GM23338 (cell line): Measurements from ENCODE around the gene UBXN11. TPM values are rescaled to one million over a fixed set of nuclear protein-coding genes. Genes with fewer than 3 reads are reported as not detected.

Source experiments
- ATAC-seq: fragments of 200-7000 bp; cut with Tn5 transposase; 3 replicates; pipeline ENCODE4 v1.9.1; 2020
- DNase-seq: peaks from one replicate; pipeline ENCODE4 v3.0.0-alpha.2; 2015; ENCODE audit warnings: low spot score
- H2AFZ ChIP-seq: fragments of 200-600 bp; sonication (generic); 2 replicates; pipeline ENCODE4 v1.8.0; 2016; ENCODE audit warnings: antibody characterized with exemption, mild to moderate bottlenecking, moderate library complexity
- H3F3A ChIP-seq: fragments of 200-600 bp; sonication (generic); replicated peaks from 2 replicates; pipeline ENCODE4 v1.8.0; 2017; ENCODE audit warnings: antibody characterized with exemption, mixed run types, low read depth
- H3K27ac ChIP-seq: fragments of 200-600 bp; sonication (generic); 2 replicates; pipeline ENCODE4 v1.6.1; 2016; ENCODE audit warnings: low read depth
- H3K27me3 ChIP-seq: fragments of 200-600 bp; sonication (generic); 2 replicates; pipeline ENCODE4 v1.8.0; 2016; ENCODE audit warnings: mild to moderate bottlenecking, mixed run types, moderate library complexity; ENCODE audit not compliant: insufficient read depth
- H3K36me3 ChIP-seq: fragments of 200-600 bp; sonication (generic); 2 replicates; pipeline ENCODE4 v1.8.0; 2016; ENCODE audit warnings: mild to moderate bottlenecking; ENCODE audit not compliant: insufficient read depth
- H3K4me1 ChIP-seq: fragments of 200-600 bp; sonication (generic); 2 replicates; pipeline ENCODE4 v1.8.0; 2016; ENCODE audit warnings: mild to moderate bottlenecking, moderate library complexity; ENCODE audit not compliant: insufficient read depth
- H3K4me2 ChIP-seq: fragments of 200-600 bp; sonication (generic); 2 replicates; pipeline ENCODE4 v1.7.1; 2017; ENCODE audit warnings: mixed run types
- H3K4me3 ChIP-seq: fragments of 200-600 bp; sonication (generic); 2 replicates; pipeline ENCODE4 v1.6.1; 2016; ENCODE audit warnings: mixed run types
- H3K79me2 ChIP-seq: fragments of 200-600 bp; sonication (generic); replicated peaks from 2 replicates; pipeline ENCODE4 v1.8.0; 2017; ENCODE audit warnings: mild to moderate bottlenecking; ENCODE audit not compliant: insufficient read depth
- H3K9me2 ChIP-seq: fragments of 200-600 bp; sonication (generic); 2 replicates; pipeline ENCODE4 v1.8.0; 2017; ENCODE audit not compliant: insufficient read depth
- H4K20me1 ChIP-seq: fragments of 200-600 bp; sonication (generic); replicated peaks from 2 replicates; pipeline ENCODE4 v1.8.0; 2017; ENCODE audit warnings: mild to moderate bottlenecking; ENCODE audit not compliant: insufficient read depth
- H3K27ac Mint-ChIP-seq: 2 replicates; pipeline ENCODE4 v1.8.0; 2020; ENCODE audit warnings: inconsistent platforms, mild to moderate bottlenecking, moderate library complexity, mixed read lengths
- H3K27me3 Mint-ChIP-seq: 3 replicates; pipeline ENCODE4 v1.8.0; 2022; ENCODE audit warnings: low read depth, mild to moderate bottlenecking, moderate library complexity, mixed read lengths, inconsistent platforms; ENCODE audit not compliant: insufficient read depth, poor library complexity
- H3K36me3 Mint-ChIP-seq: 3 replicates; pipeline ENCODE4 v1.8.0; 2021; ENCODE audit warnings: low read depth, mild to moderate bottlenecking, inconsistent platforms, moderate library complexity, mixed read lengths
- H3K4me1 Mint-ChIP-seq: 3 replicates; pipeline ENCODE4 v1.8.0; 2020; ENCODE audit warnings: mild to moderate bottlenecking, inconsistent platforms, mixed read lengths
- H3K4me3 Mint-ChIP-seq: 3 replicates; pipeline ENCODE4 v1.8.0; 2021; ENCODE audit warnings: moderate library complexity, mild to moderate bottlenecking, inconsistent platforms, mixed read lengths
- H3K9me3 Mint-ChIP-seq: 3 replicates; pipeline ENCODE4 v1.8.0; 2020; ENCODE audit warnings: moderate library complexity, mild to moderate bottlenecking, inconsistent platforms, mixed read lengths
- CREB1 ChIP-seq: fragments of 250-450 bp; sonication (Bioruptor Pico); IDR thresholded peaks from 2 replicates; pipeline ENCODE4 v1.5.0; 2020; ENCODE audit warnings: low read depth, mild to moderate bottlenecking, moderate library complexity
- EZH2phosphoT487 ChIP-seq: fragments of 200-600 bp; sonication (generic); IDR thresholded peaks from one replicate; pipeline ENCODE4 v1.8.1; 2018; ENCODE audit warnings: antibody characterized with exemption; ENCODE audit not compliant: unreplicated experiment
- JUNB ChIP-seq: IDR thresholded peaks from one replicate; pipeline ENCODE4 v1.6.1; 2016; ENCODE audit warnings: antibody characterized with exemption; ENCODE audit not compliant: unreplicated experiment
- REST ChIP-seq: IDR thresholded peaks from one replicate; pipeline ENCODE4 v1.6.1; 2018; ENCODE audit warnings: antibody characterized with exemption; ENCODE audit not compliant: unreplicated experiment
- ZNF462 ChIP-seq: fragments of 250-450 bp; sonication (Bioruptor Pico); IDR thresholded peaks from 2 replicates; pipeline ENCODE4 v1.5.0; 2020; ENCODE audit warnings: mild to moderate bottlenecking, moderate library complexity
- polyA plus RNA-seq: library from polyadenylated mRNA; unstranded; fragments of >200 nt; fragmentation: Nextera tagmentation; extraction: Ambion mirVana; gene quantifications from 2 replicates; pipeline ENCODE4 v1.2.1, GENCODE V29; 2016
- total RNA-seq: library from RNA; depleted of rRNA; stranded (reverse); fragments of >200 nt; shearing (Covaris generic); gene quantifications from 2 replicates; pipeline ENCODE4 v1.2.3, GENCODE V29; 2014
- TF ChIP-seq, protein P1 (sequence below), 2 experiments: fragments of 200-600 bp in 1 of 2; sonication (generic) in 1 of 2; conservative IDR thresholded peaks; 2 replicates each; pipeline versions ENCODE4 v1.5.1 to v1.6.1; 2016 to 2017; ENCODE audit warnings: antibody characterized with exemption in 2 of 2, low read depth in 2 of 2, mild to moderate bottlenecking in 2 of 2, moderate library complexity in 1 of 2

Gene UBXN11
- total and polyA plus RNA-seq, 2 experiments from 2014 or later = 8.0 to 8.3 TPM

DNA sequence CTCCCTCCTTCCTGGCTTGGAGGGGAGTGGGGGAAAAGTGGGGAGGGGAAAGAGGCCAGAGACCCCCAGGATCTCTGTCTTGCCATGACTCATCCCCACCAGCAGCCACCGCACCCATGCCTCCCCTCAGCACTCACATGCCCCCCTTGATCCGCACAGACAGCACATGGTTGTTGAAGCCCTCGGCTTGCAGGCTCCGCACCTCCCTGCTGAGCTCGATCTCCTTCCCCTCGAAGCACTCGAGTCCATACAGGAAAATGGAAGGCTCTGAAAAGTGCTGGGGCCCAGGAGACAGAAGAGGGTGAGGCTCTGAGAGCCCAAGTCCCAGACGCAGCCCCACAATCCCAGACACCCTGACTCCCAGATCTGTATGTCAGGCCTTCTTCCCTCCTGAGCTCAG is 22.2 kb upstream of the UBXN11 start (continued):
- no peak for TF ChIP-seq REST

DNA sequence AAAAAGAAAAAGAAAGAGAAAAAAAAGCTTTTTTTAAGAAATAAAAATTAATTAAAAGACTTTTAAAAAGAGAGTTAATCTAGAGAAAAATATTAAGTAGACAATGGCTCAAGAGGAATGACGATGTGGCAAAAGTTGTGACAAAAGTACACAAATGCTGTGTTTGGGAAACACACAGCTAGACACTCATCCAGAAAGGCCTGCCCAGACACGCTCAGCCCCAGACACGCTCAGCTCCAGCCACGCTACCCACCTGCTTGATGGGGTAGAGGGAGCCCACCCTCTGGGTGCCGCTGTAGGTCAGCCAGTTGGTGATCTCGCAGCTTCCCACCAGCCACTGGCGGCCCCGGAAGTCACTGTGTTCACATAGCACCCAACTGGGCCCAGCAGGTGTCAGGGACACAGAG is 21.5 kb upstream of the UBXN11 start:
- Mint-ChIP-seq H3K27ac (peak overlapping the region; percentile 85), H3K36me3 (peaks cover 31% of the 10 kb centered on the region), H3K9me3 (no peaks in the 10 kb centered on the region), H3K4me1 (0 out of 3 replicates have a peak, but pooled peaks cover 3% of the 10 kb centered on the region), H3K4me3 (no peak overlapping the region), H3K27me3 (peaks cover 2% of the 10 kb centered on the region)
- Histone ChIP-seq H3K9me2 (no peaks in the 10 kb centered on the region), H3K79me2 (no peaks in the 10 kb centered on the region), H3K4me3 (no peak overlapping the region), H4K20me1 (no peaks in the 10 kb centered on the region; the same call in 1 of the 2 replicates), H3K4me2 (no peak overlapping the region), H3K36me3 (peaks cover 8% of the 10 kb centered on the region), H2AFZ (no peak overlapping the region), H3K27me3 (no peaks in the 10 kb centered on the region), H3K27ac (no peak overlapping the region), H3F3A (no peaks in the 10 kb centered on the region), H3K4me1 (no peaks in the 10 kb centered on the region; the same call in 1 of the 2 replicates)
- peak; percentile 30; the same call in 2 of the 3 replicates for ATAC-seq
- DNase-seq = no peak
- TF ChIP-seq JUNB = no peak
- TF ChIP-seq, protein P1, sequence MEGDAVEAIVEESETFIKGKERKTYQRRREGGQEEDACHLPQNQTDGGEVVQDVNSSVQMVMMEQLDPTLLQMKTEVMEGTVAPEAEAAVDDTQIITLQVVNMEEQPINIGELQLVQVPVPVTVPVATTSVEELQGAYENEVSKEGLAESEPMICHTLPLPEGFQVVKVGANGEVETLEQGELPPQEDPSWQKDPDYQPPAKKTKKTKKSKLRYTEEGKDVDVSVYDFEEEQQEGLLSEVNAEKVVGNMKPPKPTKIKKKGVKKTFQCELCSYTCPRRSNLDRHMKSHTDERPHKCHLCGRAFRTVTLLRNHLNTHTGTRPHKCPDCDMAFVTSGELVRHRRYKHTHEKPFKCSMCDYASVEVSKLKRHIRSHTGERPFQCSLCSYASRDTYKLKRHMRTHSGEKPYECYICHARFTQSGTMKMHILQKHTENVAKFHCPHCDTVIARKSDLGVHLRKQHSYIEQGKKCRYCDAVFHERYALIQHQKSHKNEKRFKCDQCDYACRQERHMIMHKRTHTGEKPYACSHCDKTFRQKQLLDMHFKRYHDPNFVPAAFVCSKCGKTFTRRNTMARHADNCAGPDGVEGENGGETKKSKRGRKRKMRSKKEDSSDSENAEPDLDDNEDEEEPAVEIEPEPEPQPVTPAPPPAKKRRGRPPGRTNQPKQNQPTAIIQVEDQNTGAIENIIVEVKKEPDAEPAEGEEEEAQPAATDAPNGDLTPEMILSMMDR (conservative IDR thresholded peaks at IDR 0.05; ENCODE audit: low read depth in 2 of 2) = 0 out of 4 replicates have a peak, but pooled peaks of 1 of the 2 experiments have one; percentile 10

DNA sequence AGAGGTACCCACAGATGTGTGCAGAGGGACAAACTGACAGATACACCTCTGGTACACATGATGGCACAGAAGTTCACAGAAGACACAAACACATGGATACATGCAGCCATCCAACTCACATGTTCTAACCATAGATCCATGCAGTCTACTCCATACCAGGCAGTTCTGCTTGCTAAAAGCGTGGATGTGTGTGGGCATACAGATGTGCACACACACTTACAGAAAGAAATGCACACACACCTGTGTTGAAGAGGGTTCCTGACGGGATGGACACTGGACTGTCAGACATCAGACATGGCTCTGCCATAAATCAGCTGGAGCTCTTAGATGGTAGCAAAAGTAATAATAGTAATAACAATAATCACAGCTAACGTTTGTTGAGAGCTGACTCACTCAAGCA is 18.1 kb upstream of the UBXN11 start:
- no peak overlapping the region for H3K4me3 ChIP-seq
- H3K27me3 ChIP-seq = no peaks in the 10 kb centered on the region
- Mint-ChIP-seq H3K9me3 (no peaks in the 10 kb centered on the region), H3K27ac (no peak overlapping the region), H3K4me3 (no peak overlapping the region), H3K4me1 (peaks cover 7% of the 10 kb centered on the region), H3K27me3 (peaks cover 4% of the 10 kb centered on the region), H3K36me3 (peaks cover 40% of the 10 kb centered on the region)
- H3K79me2 ChIP-seq = no peaks in the 10 kb centered on the region
- DNase-seq (no peak), ATAC-seq (no peak)
- H3K9me2 ChIP-seq = no peaks in the 10 kb centered on the region
- H2AFZ ChIP-seq = no peak overlapping the region
- TF ChIP-seq JUNB (no peak), ZNF462 (CRISPR knock-in tag) (no peak), EZH2phosphoT487 (no peak), CREB1 (no peak)
- no peak overlapping the region for H3K4me2 ChIP-seq
- no peaks in the 10 kb centered on the region for H3F3A ChIP-seq
- no peaks in the 10 kb centered on the region; the same call in 1 of the 2 replicates for H3K4me1 ChIP-seq
- no peaks in the 10 kb centered on the region; the same call in 1 of the 2 replicates for H4K20me1 ChIP-seq
- no peak overlapping the region for H3K27ac ChIP-seq
- peaks cover 8% of the 10 kb centered on the region for H3K36me3 ChIP-seq
